IMR-90 (cell line): Measurements from ENCODE around the gene CALD1.

Experiments
- BHLHE40 ChIP-seq: fragments of 150-350 bp; IDR thresholded peaks from 2 replicates; pipeline ENCODE4 v1.6.1; 2016; ENCODE audit warnings: mild to moderate bottlenecking, low read depth, low read length
- CEBPB ChIP-seq: IDR thresholded peaks from 2 replicates; pipeline ENCODE4 v1.6.1; 2012; ENCODE audit warnings: low read depth, low read length, improper control_type of control experiment
- CHD1 ChIP-seq: IDR thresholded peaks from 2 replicates; pipeline ENCODE4 v1.6.1; 2012; ENCODE audit warnings: low read depth, low read length, improper control_type of control experiment
- FOS ChIP-seq: fragments of 150-350 bp; IDR thresholded peaks from 2 replicates; pipeline ENCODE4 v1.6.1; 2016; ENCODE audit warnings: low read depth, low read length
- MXI1 ChIP-seq: IDR thresholded peaks from 2 replicates; pipeline ENCODE4 v1.6.1; 2012; ENCODE audit warnings: low read depth, mild to moderate bottlenecking, low read length, moderate library complexity, borderline replicate concordance
- NFE2L2 ChIP-seq: fragments of 150-350 bp; IDR thresholded peaks from 2 replicates; pipeline ENCODE4 v1.6.1; 2016; ENCODE audit warnings: low read depth, mild to moderate bottlenecking, low read length
- POLR2A ChIP-seq: IDR thresholded peaks from 2 replicates; pipeline ENCODE4 v1.6.1; 2012; ENCODE audit warnings: mild to moderate bottlenecking, low read depth, low read length
- RAD21 ChIP-seq: IDR thresholded peaks from 2 replicates; pipeline ENCODE4 v1.6.1; 2012; ENCODE audit warnings: low read length, improper control_type of control experiment
- RCOR1 ChIP-seq: IDR thresholded peaks from 2 replicates; pipeline ENCODE4 v1.6.1; 2012; ENCODE audit warnings: mild to moderate bottlenecking, low read length, improper control_type of control experiment; ENCODE audit not compliant: insufficient replicate concordance
- RFX5 ChIP-seq: IDR thresholded peaks from 2 replicates; pipeline ENCODE4 v1.8.0; 2012; ENCODE audit warnings: low read depth, mild to moderate bottlenecking, low read length, moderate library complexity
- TF ChIP-seq, protein P1 (sequence below): conservative IDR thresholded peaks from 2 replicates; pipeline ENCODE4 v1.5.1; 2012; ENCODE audit warnings: mild to moderate bottlenecking, low read depth, low read length, improper control_type of control experiment
- TF ChIP-seq, protein P2 (sequence below): fragments of 150-350 bp; IDR thresholded peaks from 2 replicates; pipeline ENCODE4 v1.6.1; 2017; ENCODE audit warnings: mild to moderate bottlenecking, antibody characterized with exemption, low read length, low read depth
- TF ChIP-seq, protein P3 (sequence below): fragments of 150-350 bp; IDR thresholded peaks from 2 replicates; pipeline ENCODE4 v1.6.1; 2016; ENCODE audit warnings: low read depth, mild to moderate bottlenecking, low read length, moderate library complexity, borderline replicate concordance

DNA sequence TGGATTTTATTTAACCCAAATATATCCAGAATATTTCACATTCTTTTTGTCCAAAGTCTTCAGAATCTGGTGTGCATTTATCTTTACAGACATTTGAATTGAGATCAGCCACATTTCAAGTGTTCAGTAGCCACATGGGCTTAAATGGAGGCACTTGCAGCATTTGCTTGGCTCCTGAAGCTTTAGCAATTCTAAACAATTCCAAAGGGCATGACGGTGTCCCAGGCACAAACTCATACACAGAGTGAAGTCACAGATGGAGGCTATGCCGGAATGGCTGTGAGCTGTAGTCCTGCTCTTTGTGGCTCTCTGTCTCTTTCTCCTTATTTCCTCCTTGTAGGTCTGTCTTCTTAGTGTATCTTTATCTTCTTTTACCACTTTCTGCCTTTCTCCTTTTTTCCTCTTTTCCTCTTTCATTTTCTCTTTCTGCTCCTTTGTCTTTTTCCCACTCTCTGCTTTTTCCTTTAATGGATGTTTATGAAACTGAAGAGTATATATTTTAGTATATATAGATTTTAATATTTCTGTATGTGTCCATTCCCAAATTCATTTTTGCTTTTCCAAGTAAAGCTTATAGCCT, 214.5 kb downstream of the CALD1 start:
- TF ChIP-seq, protein P1, sequence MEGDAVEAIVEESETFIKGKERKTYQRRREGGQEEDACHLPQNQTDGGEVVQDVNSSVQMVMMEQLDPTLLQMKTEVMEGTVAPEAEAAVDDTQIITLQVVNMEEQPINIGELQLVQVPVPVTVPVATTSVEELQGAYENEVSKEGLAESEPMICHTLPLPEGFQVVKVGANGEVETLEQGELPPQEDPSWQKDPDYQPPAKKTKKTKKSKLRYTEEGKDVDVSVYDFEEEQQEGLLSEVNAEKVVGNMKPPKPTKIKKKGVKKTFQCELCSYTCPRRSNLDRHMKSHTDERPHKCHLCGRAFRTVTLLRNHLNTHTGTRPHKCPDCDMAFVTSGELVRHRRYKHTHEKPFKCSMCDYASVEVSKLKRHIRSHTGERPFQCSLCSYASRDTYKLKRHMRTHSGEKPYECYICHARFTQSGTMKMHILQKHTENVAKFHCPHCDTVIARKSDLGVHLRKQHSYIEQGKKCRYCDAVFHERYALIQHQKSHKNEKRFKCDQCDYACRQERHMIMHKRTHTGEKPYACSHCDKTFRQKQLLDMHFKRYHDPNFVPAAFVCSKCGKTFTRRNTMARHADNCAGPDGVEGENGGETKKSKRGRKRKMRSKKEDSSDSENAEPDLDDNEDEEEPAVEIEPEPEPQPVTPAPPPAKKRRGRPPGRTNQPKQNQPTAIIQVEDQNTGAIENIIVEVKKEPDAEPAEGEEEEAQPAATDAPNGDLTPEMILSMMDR, result no peak
- TF ChIP-seq RAD21 (no peak), BHLHE40 (no peak), POLR2A (no peak), FOS (no peak), CEBPB (no peak), NFE2L2 (no peak), RCOR1 (no peak), RFX5 (no peak), CHD1 (no peak), MXI1 (no peak)
- TF ChIP-seq, protein P2, sequence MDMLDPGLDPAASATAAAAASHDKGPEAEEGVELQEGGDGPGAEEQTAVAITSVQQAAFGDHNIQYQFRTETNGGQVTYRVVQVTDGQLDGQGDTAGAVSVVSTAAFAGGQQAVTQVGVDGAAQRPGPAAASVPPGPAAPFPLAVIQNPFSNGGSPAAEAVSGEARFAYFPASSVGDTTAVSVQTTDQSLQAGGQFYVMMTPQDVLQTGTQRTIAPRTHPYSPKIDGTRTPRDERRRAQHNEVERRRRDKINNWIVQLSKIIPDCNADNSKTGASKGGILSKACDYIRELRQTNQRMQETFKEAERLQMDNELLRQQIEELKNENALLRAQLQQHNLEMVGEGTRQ, result no peak
- TF ChIP-seq, protein P3, sequence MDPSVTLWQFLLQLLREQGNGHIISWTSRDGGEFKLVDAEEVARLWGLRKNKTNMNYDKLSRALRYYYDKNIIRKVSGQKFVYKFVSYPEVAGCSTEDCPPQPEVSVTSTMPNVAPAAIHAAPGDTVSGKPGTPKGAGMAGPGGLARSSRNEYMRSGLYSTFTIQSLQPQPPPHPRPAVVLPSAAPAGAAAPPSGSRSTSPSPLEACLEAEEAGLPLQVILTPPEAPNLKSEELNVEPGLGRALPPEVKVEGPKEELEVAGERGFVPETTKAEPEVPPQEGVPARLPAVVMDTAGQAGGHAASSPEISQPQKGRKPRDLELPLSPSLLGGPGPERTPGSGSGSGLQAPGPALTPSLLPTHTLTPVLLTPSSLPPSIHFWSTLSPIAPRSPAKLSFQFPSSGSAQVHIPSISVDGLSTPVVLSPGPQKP, result no peak
